OCI-LY1 (cell line): ENCODE data around the gene METTL1.
A peak's percentile ranks its signal among the peaks of the same experiment; 100 is the strongest.

ENCODE experiments used
- H2AFZ ChIP-seq: fragments of 200-600 bp; sonication (generic), shearing (Covaris generic); 2 replicates; pipeline ENCODE4 v1.6.0; 2014; ENCODE audit warnings: antibody characterized with exemption, mild to moderate bottlenecking, low read length
- H3F3A ChIP-seq: fragments of 200-600 bp; sonication (generic), shearing (Covaris generic); 2 replicates; pipeline ENCODE4 v1.6.0; 2014; ENCODE audit warnings: mild to moderate bottlenecking, antibody characterized with exemption, low read length, moderate library complexity; ENCODE audit not compliant: insufficient read depth
- H3K27ac ChIP-seq: fragments of 200-600 bp; sonication (generic); 2 replicates; pipeline ENCODE4 v1.5.1; 2014; ENCODE audit warnings: low read length, mixed run types, mild to moderate bottlenecking, low read depth; ENCODE audit not compliant: poor library complexity, severe bottlenecking
- H3K27me3 ChIP-seq: fragments of 200-600 bp; sonication (generic); 2 replicates; pipeline ENCODE4 v1.6.0; 2014; ENCODE audit warnings: antibody characterized with exemption, mild to moderate bottlenecking, low read length, moderate library complexity; ENCODE audit not compliant: insufficient read depth
- H3K36me3 ChIP-seq: fragments of 200-600 bp; sonication (generic); 2 replicates; pipeline ENCODE4 v1.6.1; 2014; ENCODE audit warnings: mild to moderate bottlenecking, antibody characterized with exemption, low read length, moderate library complexity, mixed read lengths; ENCODE audit not compliant: insufficient read depth
- H3K4me1 ChIP-seq: fragments of 200-600 bp; sonication (generic); 2 replicates; pipeline ENCODE4 v1.5.1; 2014; ENCODE audit warnings: mild to moderate bottlenecking, low read length, moderate library complexity; ENCODE audit not compliant: insufficient read depth, severe bottlenecking
- H3K4me2 ChIP-seq: fragments of 200-600 bp; sonication (generic), shearing (Covaris generic); 2 replicates; pipeline ENCODE4 v1.6.1; 2014; ENCODE audit warnings: low read length
- H3K4me3 ChIP-seq: fragments of 200-600 bp; sonication (generic); 2 replicates; pipeline ENCODE4 v1.5.1; 2014; ENCODE audit warnings: low read length, low read depth, mild to moderate bottlenecking, mixed read lengths; ENCODE audit not compliant: poor library complexity, severe bottlenecking
- H3K79me2 ChIP-seq: fragments of 200-600 bp; shearing (Covaris generic); 2 replicates; pipeline ENCODE4 v1.6.1; 2016; ENCODE audit warnings: mixed run types, low read length, mixed read lengths; ENCODE audit not compliant: insufficient read depth
- H3K9ac ChIP-seq: fragments of 200-600 bp; sonication (generic), shearing (Covaris generic); 2 replicates; pipeline ENCODE4 v1.6.1; 2014; ENCODE audit warnings: mild to moderate bottlenecking, low read length, mixed read lengths
- H3K9me2 ChIP-seq: fragments of 200-600 bp; sonication (generic), shearing (Covaris generic); 2 replicates; pipeline ENCODE4 v1.6.1; 2014; ENCODE audit warnings: low read depth, mild to moderate bottlenecking, low read length, mixed read lengths
- H3K9me3 ChIP-seq: fragments of 200-600 bp; shearing (Covaris generic); 2 replicates; pipeline ENCODE4 v1.6.1; 2014; ENCODE audit warnings: low read length, mixed read lengths
- H4K20me1 ChIP-seq: fragments of 200-600 bp; sonication (generic), shearing (Covaris generic); 2 replicates; pipeline ENCODE4 v1.6.0; 2016; ENCODE audit warnings: mild to moderate bottlenecking, low read length; ENCODE audit not compliant: insufficient read depth
- CTCF ChIP-seq: fragments of 200-600 bp; sonication (generic), shearing (Covaris generic); IDR thresholded peaks from 2 replicates; pipeline ENCODE4 v1.5.1; 2017; ENCODE audit warnings: mild to moderate bottlenecking, antibody characterized with exemption, low read length, moderate library complexity, mixed read lengths
- EZH2 ChIP-seq: fragments of 200-600 bp; sonication (generic), shearing (Covaris generic); IDR thresholded peaks from 2 replicates; pipeline ENCODE4 v1.8.0; 2017; ENCODE audit warnings: borderline replicate concordance, mixed run types, mild to moderate bottlenecking, antibody characterized with exemption, low read length, moderate library complexity, mixed read lengths

Gene METTL1

GRCh38 chr12:57782608-57783465, 10.9 kb upstream of the METTL1 start, which contains the start of gene TSFM:
TSFM (plus strand) TSS chr12:57782787; CDS start chr12:57782802, 15 bp downstream.
- peak within 1 kb of the TSS; percentile 84 for H3K4me2 ChIP-seq
- H3K27ac ChIP-seq, result no peak within 1 kb of the TSS
- no peaks in the 10 kb centered on the region for H3K9me2 ChIP-seq
- peaks cover 27% of the 10 kb centered on the region for H3K36me3 ChIP-seq
- H3F3A ChIP-seq, result no peaks in the 10 kb centered on the region
- peaks cover 12% of the 10 kb centered on the region for H3K79me2 ChIP-seq
- H3K4me3 ChIP-seq, result peak within 1 kb of the TSS; percentile 94
- no peaks in the 10 kb centered on the region for H4K20me1 ChIP-seq
- peak within 1 kb of the TSS; percentile 91 for H3K9ac ChIP-seq
- no peaks in the 10 kb centered on the region for H3K27me3 ChIP-seq
- TF ChIP-seq EZH2 (no peak), CTCF (peak; percentile 89)
- H3K9me3 ChIP-seq, result no peaks in the 10 kb centered on the region
- H2AFZ ChIP-seq, result no peak within 1 kb of the TSS
- H3K4me1 ChIP-seq, result peaks cover 16% of the 10 kb centered on the region

- H3K79me2 ChIP-seq, result peaks cover 12% of the 10 kb centered on the region
- no peaks in the 10 kb centered on the region for H3K9me3 ChIP-seq
- H2AFZ ChIP-seq, result no peak overlapping the region
- H3K36me3 ChIP-seq, result peaks cover 20% of the 10 kb centered on the region
- H3K27ac ChIP-seq, result no peak overlapping the region
- H3K4me1 ChIP-seq, result peaks cover 16% of the 10 kb centered on the region
- TF ChIP-seq EZH2 (no peak), CTCF (no peak)
- H3F3A ChIP-seq, result no peaks in the 10 kb centered on the region
- H3K27me3 ChIP-seq, result no peaks in the 10 kb centered on the region
- no peak overlapping the region; the same call in 1 of the 2 replicates for H3K9ac ChIP-seq
- H4K20me1 ChIP-seq, result no peaks in the 10 kb centered on the region
- peak overlapping the region; percentile 94 for H3K4me3 ChIP-seq
- no peaks in the 10 kb centered on the region for H3K9me2 ChIP-seq
- peak overlapping the region; percentile 31; the same call in 1 of the 2 replicates for H3K4me2 ChIP-seq
Measured at GRCh38 chr12:57782243-57782607, 10.3 kb upstream of the METTL1 start.

- no peak overlapping the region for H3K4me3 ChIP-seq
- no peak overlapping the region; the same call in 1 of the 2 replicates for H3K4me2 ChIP-seq
- no peaks in the 10 kb centered on the region for H3K9me2 ChIP-seq
- no peaks in the 10 kb centered on the region for H4K20me1 ChIP-seq
- peaks cover 16% of the 10 kb centered on the region for H3K36me3 ChIP-seq
- no peak overlapping the region; the same call in 1 of the 2 replicates for H3K9ac ChIP-seq
- H3K27me3 ChIP-seq, result no peaks in the 10 kb centered on the region
- H3K79me2 ChIP-seq, result peaks cover 12% of the 10 kb centered on the region
- no peak overlapping the region for H3K27ac ChIP-seq
- H3K4me1 ChIP-seq, result peaks cover 16% of the 10 kb centered on the region
- no peak overlapping the region for H2AFZ ChIP-seq
- H3F3A ChIP-seq, result no peaks in the 10 kb centered on the region
- TF ChIP-seq CTCF (no peak), EZH2 (no peak)
- no peaks in the 10 kb centered on the region for H3K9me3 ChIP-seq
Measured at GRCh38 chr12:57781801-57782200, 9.9 kb upstream of the METTL1 start.
